HG03108 (cell line): Measurements from ENCODE around the gene GPHB5.
"Not testable (repeated sequence)": the region's sequence is repeated elsewhere in the genome, so short reads cannot be mapped to it uniquely, and the experiment has no call there.

Experiments
- ATAC-seq: cut with Tn5 transposase; IDR thresholded peaks from one replicate; pipeline ENCODE4 v1.9.1; 2021; ENCODE audit warnings: moderate library complexity; ENCODE audit not compliant: unreplicated experiment

GPHB5 gene, protein sequence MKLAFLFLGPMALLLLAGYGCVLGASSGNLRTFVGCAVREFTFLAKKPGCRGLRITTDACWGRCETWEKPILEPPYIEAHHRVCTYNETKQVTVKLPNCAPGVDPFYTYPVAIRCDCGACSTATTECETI

GRCh38 chr14:63318835-63319234 lies at the start of gene GPHB5:
GPHB5 (minus strand) TSS chr14:63318935; CDS start chr14:63317849, 1,086 bp downstream.
- ATAC-seq: no peak

- ATAC-seq: no peak
These were observed 49.1 kb upstream of the GPHB5 start for GRCh38 chr14:63367742-63368364.

- no peak for ATAC-seq
These were observed 43.7 kb upstream of the GPHB5 start for GRCh38 chr14:63362389-63362819.

DNA sequence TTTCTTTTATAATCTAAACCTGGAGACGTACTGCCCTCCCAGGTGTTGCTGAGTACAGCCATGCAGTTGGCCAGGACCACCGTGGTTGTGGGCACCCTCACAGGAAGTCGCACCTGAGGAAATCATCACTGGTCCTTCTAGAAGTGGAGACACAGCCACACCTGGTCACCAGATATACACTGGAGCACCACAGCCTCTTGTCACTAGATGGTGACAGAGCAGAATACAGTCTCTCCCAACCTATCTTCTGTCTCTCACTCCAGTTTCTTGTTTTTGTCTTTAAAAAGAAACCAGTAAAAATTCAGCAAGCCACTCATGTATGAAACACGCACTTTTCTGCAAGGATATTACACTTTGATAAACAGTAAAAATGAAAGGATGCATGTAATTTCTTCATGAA lies 43.1 kb upstream of the GPHB5 start:
- ATAC-seq: no peak

DNA sequence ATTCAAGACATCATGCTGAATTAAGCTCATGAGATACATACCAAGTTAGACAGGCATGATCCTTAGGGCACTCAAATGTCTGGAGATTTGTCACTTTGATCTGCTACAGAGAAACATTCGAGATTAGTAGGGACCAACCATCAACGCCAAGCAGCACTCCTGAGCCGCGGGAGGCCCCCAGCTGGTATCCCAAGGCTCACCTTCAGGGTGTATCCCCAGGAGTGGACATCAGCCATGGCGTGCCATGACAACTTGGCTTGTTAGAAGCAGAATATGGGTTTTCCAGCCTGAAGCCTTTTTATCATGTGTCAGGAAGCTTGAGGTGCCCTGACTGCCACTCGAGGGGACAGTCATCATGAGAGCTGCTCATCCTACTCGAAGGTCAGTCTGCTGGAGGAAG lies 39.1 kb upstream of the GPHB5 start:
- no peak for ATAC-seq

- no peak for ATAC-seq
These were observed 27.1 kb upstream of the GPHB5 start for GRCh38 chr14:63345826-63346225.

DNA sequence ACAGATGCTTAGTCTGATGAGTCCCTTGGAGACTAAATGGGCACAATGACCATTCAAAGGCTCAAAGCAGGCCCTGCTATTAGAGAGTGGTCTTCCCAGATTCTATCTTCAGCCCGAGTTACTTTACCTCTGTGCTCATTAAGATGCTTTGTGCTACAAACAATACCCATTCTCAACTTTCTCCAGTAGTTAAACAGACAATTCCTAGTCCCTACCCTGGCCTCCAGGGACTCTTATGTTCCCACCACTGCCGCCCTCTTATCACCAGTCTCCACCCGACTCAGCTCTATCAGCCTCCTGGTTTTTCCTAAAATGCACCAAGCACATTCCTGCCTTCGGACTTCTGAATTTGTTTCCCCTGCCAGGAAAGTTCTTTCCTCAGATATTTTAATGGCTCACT lies 25.6 kb upstream of the GPHB5 start:
- ATAC-seq: no peak

- no peak for ATAC-seq
These were observed 25.1 kb upstream of the GPHB5 start for GRCh38 chr14:63343878-63344277.

DNA sequence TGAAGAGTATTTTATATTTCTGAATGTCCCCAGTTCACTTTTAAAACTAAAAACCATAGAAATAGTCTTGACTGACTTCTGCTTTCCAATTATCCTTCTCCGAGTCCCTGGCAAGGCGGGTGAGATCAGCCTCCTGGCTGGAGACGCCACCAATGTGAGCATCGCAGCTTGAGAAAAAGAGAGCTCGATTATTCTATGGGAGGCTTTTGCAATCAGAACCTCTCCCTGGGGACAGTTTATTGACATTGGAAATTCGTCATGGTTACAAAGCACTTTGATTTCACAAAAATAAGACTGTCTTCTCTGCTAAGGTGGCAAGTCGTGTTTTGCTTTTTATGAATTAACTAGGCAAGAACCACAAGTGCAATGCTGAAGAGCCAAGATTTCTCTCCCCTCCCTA lies 23.6 kb upstream of the GPHB5 start:
- no peak for ATAC-seq

GRCh38 chr14:63328787-63329737 lies 10.3 kb upstream of the GPHB5 start:
- ATAC-seq: no peak

DNA sequence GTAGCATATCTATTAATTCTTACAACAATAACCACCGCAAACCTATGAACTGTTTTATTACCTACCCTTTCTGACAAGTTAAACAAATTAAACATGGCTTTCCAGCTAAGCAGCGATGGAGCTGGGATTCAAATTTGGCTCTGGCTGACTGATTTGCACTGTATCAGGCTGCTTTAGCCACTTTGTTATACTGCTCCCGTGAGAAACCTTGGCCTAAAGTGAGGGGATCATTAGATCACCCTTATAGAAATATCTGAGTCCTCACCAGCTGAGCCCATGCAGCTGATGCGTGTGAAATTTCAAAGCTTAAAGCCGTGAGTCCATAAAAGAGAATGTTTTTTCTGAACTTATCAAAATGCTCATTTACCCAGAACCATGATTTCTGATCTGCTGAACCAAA lies 8.1 kb upstream of the GPHB5 start:
- no peak for ATAC-seq

DNA sequence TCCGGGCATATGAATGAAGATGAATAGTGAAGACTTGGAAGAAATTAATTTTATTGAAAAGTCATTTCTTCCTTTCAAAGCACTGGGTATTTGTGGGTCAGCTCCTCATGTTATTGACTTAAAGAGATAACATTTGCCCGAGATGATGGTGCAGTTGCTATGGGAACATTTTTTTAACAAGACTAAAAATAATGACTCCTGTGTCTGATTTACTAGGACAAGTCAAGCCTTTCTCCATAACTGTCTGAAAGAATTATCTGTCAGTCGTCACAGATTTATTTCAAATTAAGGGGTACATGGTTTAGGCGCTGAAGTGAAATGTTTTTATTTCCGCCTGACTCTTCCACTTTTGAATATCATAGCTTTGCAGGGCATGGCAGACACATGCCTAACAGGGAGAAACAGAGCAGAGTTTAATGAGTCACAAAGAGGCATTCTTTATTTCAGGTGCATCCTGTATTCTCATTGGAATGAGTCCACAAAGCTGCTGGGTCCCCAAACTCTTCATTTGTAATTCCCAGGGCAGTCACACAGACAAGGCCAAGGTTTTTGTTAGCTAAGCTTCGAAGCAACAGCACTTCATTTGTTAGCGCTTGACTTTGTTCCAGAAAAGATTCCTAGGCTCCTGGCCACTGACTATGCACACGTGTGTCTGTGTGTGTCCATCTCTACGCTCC lies 4.3 kb upstream of the GPHB5 start:
- ATAC-seq: no peak

GRCh38 chr14:63322472-63322871 lies 3.7 kb upstream of the GPHB5 start:
- no peak for ATAC-seq

DNA sequence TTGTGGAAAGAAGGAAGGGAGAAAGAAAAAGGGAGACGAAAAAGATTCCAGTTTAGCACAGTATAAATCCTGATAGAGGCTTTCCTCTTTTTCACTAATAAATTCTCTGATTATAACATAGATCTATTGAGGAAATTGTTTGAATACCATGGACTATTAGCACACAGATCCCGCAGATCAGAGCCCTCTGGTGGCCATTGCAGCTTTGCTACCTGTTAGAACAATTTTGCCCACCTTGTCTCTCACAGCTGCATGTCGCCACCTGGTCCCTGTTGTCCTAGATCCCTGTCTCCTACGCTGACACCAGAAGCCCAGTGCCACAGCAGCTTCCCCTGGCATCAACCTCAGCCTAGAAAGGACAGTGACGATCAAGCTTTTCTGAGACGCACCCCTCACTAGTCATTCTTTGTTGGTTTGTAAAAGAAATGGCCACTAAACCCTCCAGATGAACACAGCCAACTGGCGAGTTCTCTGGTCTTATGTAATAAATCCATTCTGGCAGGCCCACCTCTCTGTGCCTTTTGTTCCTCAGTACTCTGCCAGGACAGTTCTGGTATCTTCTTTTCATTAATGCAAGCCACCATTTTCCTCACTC lies 9.9 kb downstream of the GPHB5 start:
- ATAC-seq: no peak

- not testable (repeated sequence) for ATAC-seq
These were observed 14.3 kb downstream of the GPHB5 start for GRCh38 chr14:63304429-63304828.

GRCh38 chr14:63301891-63302534 lies 16.7 kb downstream of the GPHB5 start:
- no peak for ATAC-seq

DNA sequence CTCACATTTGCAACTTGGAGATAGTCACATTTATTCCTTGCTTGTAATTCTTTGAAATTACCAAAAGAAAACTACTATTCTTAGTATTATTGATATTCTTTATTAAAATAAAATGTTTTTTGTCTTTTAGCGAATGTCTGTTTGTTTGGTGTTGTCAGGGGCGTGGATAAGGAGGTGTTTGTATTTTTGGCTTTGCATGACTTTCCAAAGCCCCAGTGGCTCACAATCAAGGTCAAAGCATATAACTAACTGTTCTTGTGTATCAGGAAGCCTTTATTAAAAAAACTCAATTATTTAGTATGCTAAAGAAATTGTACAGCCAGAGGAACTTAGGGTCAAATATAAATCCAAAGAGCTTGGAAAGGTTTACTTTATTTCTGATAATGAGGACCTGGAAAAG lies 17.9 kb downstream of the GPHB5 start:
- no peak for ATAC-seq

DNA sequence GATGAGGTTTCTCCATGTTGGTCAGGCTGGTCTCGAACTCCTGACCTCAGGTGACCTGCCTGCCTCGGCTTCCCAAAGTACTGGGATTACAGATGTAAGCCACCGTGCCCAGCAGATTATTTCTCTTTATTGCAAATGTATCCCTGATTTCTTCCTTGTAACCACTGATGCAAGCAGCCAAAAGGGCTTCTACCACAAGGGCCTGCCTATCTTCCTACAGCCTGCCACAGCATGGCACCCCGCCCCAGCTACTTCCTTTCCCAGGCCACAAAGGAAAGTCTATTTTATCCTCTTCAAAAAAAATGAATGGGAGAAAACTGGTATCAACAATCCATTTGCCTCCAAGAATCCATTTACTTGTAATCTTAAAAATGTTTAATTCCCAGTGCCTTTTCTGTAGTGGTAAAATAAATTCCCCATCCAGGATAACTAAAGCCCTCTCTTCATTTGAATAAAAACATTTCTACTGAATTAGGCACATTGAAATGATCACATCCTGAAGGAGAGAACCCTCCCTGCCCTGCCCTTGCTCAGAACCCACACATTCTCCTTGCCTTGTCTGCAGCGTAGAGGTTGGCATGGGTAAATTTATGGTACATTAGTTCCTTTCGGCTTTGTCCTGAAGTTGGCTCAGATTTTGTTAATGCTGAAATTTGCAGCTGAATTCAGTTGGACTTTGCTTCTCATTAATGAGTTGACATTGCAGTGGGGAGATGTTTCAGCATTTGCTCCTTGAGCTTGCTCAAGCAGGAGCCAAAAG lies 19.2 kb downstream of the GPHB5 start:
- no peak for ATAC-seq

- ATAC-seq: no peak
These were observed 21.2 kb downstream of the GPHB5 start for GRCh38 chr14:63297372-63298063.
